AG04450 (cell line): Measurements from ENCODE around the gene ZC3H10. TPM values are rescaled to one million over a fixed set of nuclear protein-coding genes. Genes with fewer than 3 reads are reported as not detected.

Experiments
- CTCF ChIA-PET: fragments of 300-600, 350-600 bp; formaldehyde crosslinking; extraction: SDS; loops from one replicate; lab custom pipeline; 2022; ENCODE audit warnings: antibody characterized with exemption, inconsistent platforms; lab: Charles Lee
- POLR2A ChIA-PET: fragments of 350-600 bp; formaldehyde crosslinking; extraction: SDS; loops from one replicate; lab custom pipeline; 2021; ENCODE audit warnings: antibody characterized with exemption, inconsistent platforms; lab: Yijun Ruan, JAX
- DNase-seq: peaks from one replicate; pipeline ENCODE4 v3.0.0-alpha.2; 2011; ENCODE audit warnings: low read depth, low spot score
- H3K27ac ChIP-seq: one replicate; pipeline ENCODE4 v1.5.1; 2012; ENCODE audit warnings: low read depth, low read length, control low read depth
- H3K27me3 ChIP-seq: one replicate; pipeline ENCODE4 v1.6.0; 2012; ENCODE audit warnings: low read length; ENCODE audit not compliant: control insufficient read depth, insufficient read depth
- H3K4me3 ChIP-seq: 2 replicates; pipeline ENCODE4 v1.5.1; 2011; ENCODE audit warnings: mild to moderate bottlenecking, low read depth, low read length, control low read depth
- H3K9me3 ChIP-seq: 2 replicates; pipeline ENCODE4 v1.5.1; 2012; ENCODE audit warnings: low read length; ENCODE audit not compliant: control insufficient read depth, insufficient read depth
- CTCF ChIP-seq: IDR thresholded peaks from 2 replicates; pipeline ENCODE4 v1.5.1; 2011; ENCODE audit warnings: low read depth, low read length, control low read depth, inconsistent platforms
- polyA plus RNA-seq: library from polyadenylated mRNA; depleted of rRNA; stranded (reverse); fragments of >200 nt; gene quantifications from 2 replicates; pipeline ENCODE4 v1.2.3, GENCODE V29; 2011

The ZC3H10 gene
- polyA plus RNA-seq, 1 experiment, result 1.5 TPM

GRCh38 chr12:56145217-56145616 is 27.2 kb downstream of the ZC3H10 start:
- no peak overlapping the region for H3K4me3 ChIP-seq
- no peak for TF ChIP-seq CTCF
- no peak for DNase-seq
- CTCF ChIA-PET, result interaction anchor here (1.5 to 1.8 kb wide), 2 partner anchors 11 to 44 kb away, joined by 5 to 9 read pairs; partner anchors contain the start of gene SMARCC2
- H3K9me3 ChIP-seq, result no peaks in the 10 kb centered on the region
- H3K27ac ChIP-seq, result no peak overlapping the region
- POLR2A ChIA-PET, result no interaction called here
- no peaks in the 10 kb centered on the region for H3K27me3 ChIP-seq

- Histone ChIP-seq H3K27me3 (no peaks in the 10 kb centered on the region), H3K4me3 (no peak overlapping the region), H3K9me3 (no peaks in the 10 kb centered on the region), H3K27ac (no peak overlapping the region)
- POLR2A ChIA-PET, result interaction anchor here (0.6 to 0.7 kb wide), 2 partner anchors 17 to 27 kb away, joined by 3 to 5 read pairs; no protein-coding TSS in a partner anchor
- CTCF ChIA-PET, result no interaction called here
- DNase-seq, result no peak
- no peak for TF ChIP-seq CTCF
These were observed 28.7 kb downstream of the ZC3H10 start for GRCh38 chr12:56146492-56147460.

GRCh38 chr12:56150563-56150962 is 32.5 kb downstream of the ZC3H10 start:
- no peak overlapping the region for H3K4me3 ChIP-seq
- no peak overlapping the region for H3K27ac ChIP-seq
- TF ChIP-seq CTCF, result no peak
- no peak for DNase-seq
- ChIA-PET CTCF (interaction anchor here (1.0 kb wide), 1 partner anchor 8 kb away, joined by 3 read pairs; the partner anchor contains the start of gene MYL6), POLR2A (no interaction called here)
- no peaks in the 10 kb centered on the region for H3K9me3 ChIP-seq
- H3K27me3 ChIP-seq, result no peaks in the 10 kb centered on the region

- no peaks in the 10 kb centered on the region for H3K9me3 ChIP-seq
- no peak for DNase-seq
- CTCF ChIA-PET, result interaction anchor here (0.6 to 0.9 kb wide), 9 partner anchors 12 to 412 kb away, joined by 3 to 4 read pairs (median 3); partner anchors contain the start of genes ESYT1 and SMARCC2
- no peaks in the 10 kb centered on the region for H3K27me3 ChIP-seq
- peak overlapping the region; percentile 81 for H3K27ac ChIP-seq
- H3K4me3 ChIP-seq, result peak overlapping the region; percentile 71
- peak; percentile 42 for TF ChIP-seq CTCF
- POLR2A ChIA-PET, result interaction anchor here (1.2 to 1.3 kb wide), 2 partner anchors 11 to 24 kb away, joined by 4 to 5 read pairs; partner anchors contain the start of gene ESYT1
These were observed 33.6 kb downstream of the ZC3H10 start for GRCh38 chr12:56151672-56152131.
